Left lung (tissue), 14 donors: ENCODE results near the gene SLC25A48. TPM values are rescaled to one million over a fixed set of nuclear protein-coding genes. Genes with fewer than 3 reads are reported as not detected.

Experiments used
- ATAC-seq: fragments of 200-7000 bp; cut with Tn5 transposase; one replicate; pipeline ENCODE4 v1.9.1; 2020; ENCODE audit warnings: moderate library complexity
- DNase-seq, 4 donors: peaks; one replicate each; pipeline ENCODE4 v3.0.0-alpha.2; 2013 to 2020
- H3K27ac ChIP-seq, 2 donors: fragments of 200-600 bp; sonication (generic) in 1 of 2; one replicate each; pipeline versions ENCODE4 v1.5.0 to v1.8.0; 2020 to 2021
- H3K27me3 ChIP-seq, 2 donors: fragments of 200-600 bp; sonication (generic) in 1 of 2; one replicate each; pipeline versions ENCODE4 v1.5.0 to v1.8.0; 2020 to 2021
- H3K36me3 ChIP-seq, 2 donors: fragments of 200-600 bp; sonication (generic) in 1 of 2; one replicate each; pipeline versions ENCODE4 v1.5.0 to v1.8.0; 2020 to 2021
- H3K4me1 ChIP-seq, 2 donors: fragments of 200-600 bp; one replicate each; pipeline ENCODE4 v1.8.0; 2021
- H3K4me3 ChIP-seq, 2 donors: fragments of 200-600 bp; sonication (generic) in 1 of 2; one replicate each; pipeline versions ENCODE4 v1.5.0 to v1.8.0; 2020 to 2021; ENCODE audit warnings: mild to moderate bottlenecking in 1 of 2
- H3K9me3 ChIP-seq, 2 donors: fragments of 200-600 bp; sonication (generic) in 1 of 2; one replicate each; pipeline versions ENCODE4 v1.5.0 to v1.8.0; 2020 to 2021
- intact Hi-C, 2 donors: fragments of 100-400 bp; cut with DNase I; formaldehyde crosslinking; loops; one replicate each; pipeline versions ENCODE4 v1.11.2 to v1.14.2; 2022
- long read RNA-seq, 12 donors: library from polyadenylated mRNA in 2 of 12; unstranded in 2 of 12; transcript quantifications; one replicate each; pipeline ENCODE4 v2.0.0 and lab custom pipeline, GENCODE V29; 2019 to 2026
- polyA plus RNA-seq, 6 donors: library from polyadenylated mRNA; unstranded; fragments of 120-200 nt; gene quantifications; one replicate each; pipeline ENCODE4 v1.2.1, GENCODE V29; 2013; ENCODE audit not compliant: insufficient read length in 6 of 6
- total RNA-seq, 2 donors: library from RNA; stranded (reverse); fragmentation: NEBNext Ultra II Directional; extraction: Animal tissue kit (Norgen Biotek cat#: 25700); gene quantifications; one replicate each; pipeline ENCODE4 v1.2.1, GENCODE V29; 2021
- TF ChIP-seq, protein P1 (sequence below), 2 donors: fragments of 200-600 bp; sonication (generic) in 1 of 2; IDR thresholded peaks; one replicate each; pipeline versions ENCODE4 v1.5.0 to v1.8.0; 2021; ENCODE audit warnings: antibody characterized with exemption in 2 of 2
- donor health status: DM: no; HTN: yes; CAD: no.
- donor health status: DM: no; HTN: no; CAD: no.

The SLC25A48 gene, protein sequence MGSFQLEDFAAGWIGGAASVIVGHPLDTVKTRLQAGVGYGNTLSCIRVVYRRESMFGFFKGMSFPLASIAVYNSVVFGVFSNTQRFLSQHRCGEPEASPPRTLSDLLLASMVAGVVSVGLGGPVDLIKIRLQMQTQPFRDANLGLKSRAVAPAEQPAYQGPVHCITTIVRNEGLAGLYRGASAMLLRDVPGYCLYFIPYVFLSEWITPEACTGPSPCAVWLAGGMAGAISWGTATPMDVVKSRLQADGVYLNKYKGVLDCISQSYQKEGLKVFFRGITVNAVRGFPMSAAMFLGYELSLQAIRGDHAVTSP
- total RNA-seq (under 1 TPM in 1 of 2 donors, not detected in 1; 0.64 TPM), polyA plus RNA-seq (1 to 10 TPM in 4 of 6 donors, under 1 TPM in 2; 0.80 to 1.7 (median 1.2) TPM)
- long read RNA-seq, donor 1, result 0 reads
- long read RNA-seq, donor 2, result 0 reads
- long read RNA-seq, donor 3, result 0 reads
- long read RNA-seq, donor 4, result 0 reads
- long read RNA-seq, donor 5, result 0 reads
- long read RNA-seq, donor 6, result 0 reads
- long read RNA-seq, donor 7, result 0 reads
- long read RNA-seq, donor 8, result 0 reads
- long read RNA-seq, donor 9, result 0 reads
- long read RNA-seq, donor 10, result 0 reads
- long read RNA-seq, donor 11, partial matches to known transcripts, result 12 of 18 reads
- long read RNA-seq, donor 11, other reads (novel, unspliced or antisense), result 0 of 18 reads
- long read RNA-seq, donor 12, result 0 reads

DNA sequence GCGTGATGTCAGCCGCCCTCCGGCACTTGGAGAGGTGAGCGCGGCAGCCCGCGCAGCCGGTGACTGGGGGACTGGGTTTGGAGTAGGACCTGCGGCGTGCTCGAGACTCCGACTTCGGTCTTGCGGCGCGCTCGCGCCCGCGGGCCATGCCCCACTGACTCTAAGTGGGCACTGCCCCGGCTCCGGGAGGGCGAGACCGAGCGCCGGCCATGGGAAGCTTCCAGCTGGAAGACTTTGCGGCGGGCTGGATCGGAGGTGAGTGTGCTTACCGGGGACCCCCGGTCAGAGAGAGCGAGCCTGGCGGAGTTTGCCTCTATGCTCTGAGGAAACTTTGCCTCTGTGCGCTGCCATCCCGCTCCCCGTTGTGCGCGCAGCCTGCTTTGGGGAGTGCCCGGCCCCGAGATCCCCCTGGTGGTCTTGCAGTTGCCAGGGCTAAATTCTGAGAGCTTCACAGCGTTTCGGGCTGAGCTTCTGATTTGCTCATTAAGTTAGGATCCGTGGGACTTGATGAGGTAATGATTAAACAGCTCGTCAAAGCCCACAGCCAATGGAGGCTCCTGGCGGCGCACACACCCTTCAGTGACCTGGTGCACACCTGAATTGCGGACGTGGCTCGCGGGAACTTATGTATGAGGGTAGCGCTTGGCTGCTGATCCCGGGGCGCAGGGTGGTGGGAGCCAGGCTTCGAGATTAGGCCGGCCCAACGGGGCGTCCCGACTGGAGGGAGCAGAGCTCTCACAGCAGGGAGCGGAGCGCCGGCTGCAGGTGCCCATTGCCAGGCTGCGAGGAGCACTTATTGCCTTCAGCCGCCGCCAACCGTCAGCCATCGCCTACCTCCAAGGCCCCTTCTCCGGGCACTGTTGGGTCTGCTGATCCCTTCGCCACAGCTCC lies at the start of gene SLC25A48:
TSS of gene SLC25A48 (plus strand) at position 25 of the 891 bp plus-strand sequence. CDS start at position 210, 185 bp downstream.
- intact Hi-C loops, result no loop called here
- ATAC-seq (peak; percentile 87), DNase-seq (peak; percentile 38 to 86 (median 54))

DNA sequence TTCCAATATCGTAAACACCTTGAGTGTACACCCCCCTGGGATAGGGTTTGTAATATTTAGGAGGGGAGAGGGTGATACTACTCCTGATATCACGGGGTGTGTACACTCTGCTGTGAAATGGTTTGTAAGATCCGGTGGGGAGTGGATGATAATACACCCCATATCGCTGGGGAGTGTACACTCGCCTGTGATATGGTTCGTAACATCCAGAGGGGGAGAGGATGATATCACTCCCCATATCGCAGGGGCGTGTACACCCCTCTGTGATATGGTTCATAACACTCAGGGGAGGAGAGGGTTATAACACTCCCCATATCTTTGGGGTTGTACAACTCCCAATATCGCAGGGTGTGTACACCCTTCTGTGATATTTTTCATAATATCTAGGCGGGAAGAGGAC lies 33.8 kb upstream of the SLC25A48 start:
- TF ChIP-seq, protein P1, sequence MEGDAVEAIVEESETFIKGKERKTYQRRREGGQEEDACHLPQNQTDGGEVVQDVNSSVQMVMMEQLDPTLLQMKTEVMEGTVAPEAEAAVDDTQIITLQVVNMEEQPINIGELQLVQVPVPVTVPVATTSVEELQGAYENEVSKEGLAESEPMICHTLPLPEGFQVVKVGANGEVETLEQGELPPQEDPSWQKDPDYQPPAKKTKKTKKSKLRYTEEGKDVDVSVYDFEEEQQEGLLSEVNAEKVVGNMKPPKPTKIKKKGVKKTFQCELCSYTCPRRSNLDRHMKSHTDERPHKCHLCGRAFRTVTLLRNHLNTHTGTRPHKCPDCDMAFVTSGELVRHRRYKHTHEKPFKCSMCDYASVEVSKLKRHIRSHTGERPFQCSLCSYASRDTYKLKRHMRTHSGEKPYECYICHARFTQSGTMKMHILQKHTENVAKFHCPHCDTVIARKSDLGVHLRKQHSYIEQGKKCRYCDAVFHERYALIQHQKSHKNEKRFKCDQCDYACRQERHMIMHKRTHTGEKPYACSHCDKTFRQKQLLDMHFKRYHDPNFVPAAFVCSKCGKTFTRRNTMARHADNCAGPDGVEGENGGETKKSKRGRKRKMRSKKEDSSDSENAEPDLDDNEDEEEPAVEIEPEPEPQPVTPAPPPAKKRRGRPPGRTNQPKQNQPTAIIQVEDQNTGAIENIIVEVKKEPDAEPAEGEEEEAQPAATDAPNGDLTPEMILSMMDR (IDR thresholded peaks at IDR 0.05), result no peak
- no peaks in the 10 kb centered on the region for H3K36me3 ChIP-seq
- intact Hi-C loops, result no loop called here
- H3K27ac ChIP-seq, result no peak overlapping the region
- ATAC-seq (no peak), DNase-seq (no peak)
- H3K27me3 ChIP-seq, result peaks cover 0 to 46% of the 10 kb centered on the region in 2 donors
- no peaks in the 10 kb centered on the region for H3K4me1 ChIP-seq
- H3K4me3 ChIP-seq, result no peak overlapping the region
- no peaks in the 10 kb centered on the region for H3K9me3 ChIP-seq

More for the DNA sequence above, at the start of gene SLC25A48:
- H3K9me3 ChIP-seq, result peaks cover 0 to 7% of the 10 kb centered on the region in 2 donors
- TF ChIP-seq, protein P1 (IDR thresholded peaks at IDR 0.05), result no peak
- H3K27me3 ChIP-seq, result peaks cover 20 to 92% of the 10 kb centered on the region in 2 donors
- no peaks in the 10 kb centered on the region for H3K36me3 ChIP-seq
- H3K4me3 ChIP-seq, result peak within 1 kb of the TSS; percentile 20 to 34
- no peak within 1 kb of the TSS for H3K27ac ChIP-seq
- H3K4me1 ChIP-seq, result peaks cover 4 to 9% of the 10 kb centered on the region in 2 donors

DNA sequence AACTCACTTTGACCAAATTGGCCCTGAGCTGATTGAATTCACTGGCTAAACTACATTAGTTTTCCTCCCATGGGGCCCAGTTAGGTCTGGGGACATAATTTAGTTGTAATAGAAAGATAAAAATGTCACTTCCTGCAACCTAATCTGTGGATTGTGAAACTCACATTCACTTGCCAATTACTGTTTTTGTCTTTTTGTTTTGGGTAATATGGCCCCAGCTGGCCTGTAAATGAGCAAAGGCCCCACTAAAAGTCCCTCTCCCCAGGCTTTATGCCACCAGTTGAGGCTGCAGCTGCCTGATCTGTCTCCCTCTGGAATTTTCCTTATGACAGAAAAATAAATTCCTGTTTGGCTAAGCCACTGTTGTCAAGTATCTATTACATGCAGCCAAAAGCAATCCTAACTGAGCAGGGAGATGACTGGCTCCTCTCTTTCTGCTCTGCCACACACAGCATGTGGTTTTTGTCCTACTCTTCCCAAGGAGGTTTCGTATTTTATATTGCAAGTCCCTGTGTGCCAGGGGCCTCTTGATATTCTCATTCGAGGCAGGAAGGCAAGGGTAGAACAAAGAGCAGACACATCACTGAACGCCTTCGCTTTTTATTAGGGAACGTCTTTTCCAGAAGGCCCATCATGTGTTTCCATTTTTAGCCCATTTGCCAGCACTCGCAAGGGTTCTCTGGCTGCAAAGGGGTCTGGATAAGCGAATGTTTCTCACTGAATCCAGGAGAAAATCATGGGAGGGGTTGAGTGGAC lies 24.1 kb upstream of the SLC25A48 start:
- Histone ChIP-seq H3K4me1 (no peaks in the 10 kb centered on the region), H3K9me3 (no peaks in the 10 kb centered on the region), H3K4me3 (no peak overlapping the region), H3K36me3 (no peaks in the 10 kb centered on the region), H3K27me3 (no peaks in the 10 kb centered on the region), H3K27ac (no peak overlapping the region)
- no peak for ATAC-seq
- intact Hi-C loops, result no loop called here
- TF ChIP-seq, protein P1 (IDR thresholded peaks at IDR 0.05), result no peak
- peak in 2 of 4 donors; percentile 19 to 55 for DNase-seq

DNA sequence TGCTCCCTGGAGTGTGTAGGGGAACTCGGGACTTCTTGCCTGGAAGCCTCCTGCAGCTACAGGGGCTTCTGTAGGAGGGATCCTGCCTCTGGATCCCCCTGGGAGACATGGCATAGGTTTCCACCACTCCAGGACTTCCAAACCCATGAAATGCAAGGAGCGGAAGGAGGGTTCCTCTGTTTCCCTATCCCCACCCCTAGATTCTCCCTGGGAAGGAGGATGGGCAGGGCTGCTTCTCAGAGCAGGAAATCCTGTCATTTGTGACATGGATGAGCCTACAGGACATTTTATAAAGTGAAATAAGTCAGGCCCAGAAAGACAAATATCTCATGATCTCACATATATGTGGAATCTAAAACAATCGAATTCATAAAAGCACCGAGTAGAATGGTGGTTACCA lies 23.5 kb upstream of the SLC25A48 start:
- Histone ChIP-seq H3K4me3 (no peak overlapping the region), H3K27me3 (no peaks in the 10 kb centered on the region), H3K27ac (no peak overlapping the region), H3K9me3 (no peaks in the 10 kb centered on the region), H3K36me3 (no peaks in the 10 kb centered on the region), H3K4me1 (no peaks in the 10 kb centered on the region)
- ATAC-seq (no peak), DNase-seq (no peak)
- intact Hi-C loops, result no loop called here
- TF ChIP-seq, protein P1 (IDR thresholded peaks at IDR 0.05), result no peak
